Testis (tissue), 3 donors: ENCODE measurements around the gene MBNL2. TPM values are rescaled to one million over a fixed set of nuclear protein-coding genes. Genes with fewer than 3 reads are reported as not detected.
A peak's percentile ranks its signal among the peaks of the same experiment; 100 is the strongest.

Experiments
- DNase-seq: peaks from one replicate; pipeline ENCODE4 v3.0.0-alpha.2; 2019
- H3K27ac ChIP-seq, 2 donors: fragments of 200-600 bp; sonication (generic); one replicate each; pipeline ENCODE4 v1.5.1; 2019
- H3K27me3 ChIP-seq: fragments of 200-600 bp; sonication (generic); one replicate; pipeline ENCODE4 v1.5.1; 2019
- H3K36me3 ChIP-seq: fragments of 200-600 bp; sonication (generic); one replicate; pipeline ENCODE4 v1.5.1; 2017; ENCODE audit warnings: low read depth; ENCODE audit errors: missing control alignments
- H3K4me1 ChIP-seq: fragments of 200-600 bp; sonication (generic); one replicate; pipeline ENCODE4 v1.5.1; 2019
- H3K4me3 ChIP-seq, 2 donors: fragments of 200-600 bp; sonication (generic); one replicate each; pipeline ENCODE4 v1.5.1; 2017 to 2019
- H3K9me3 ChIP-seq: fragments of 200-600 bp; sonication (generic); one replicate; pipeline ENCODE4 v1.5.1; 2017
- POLR2A ChIP-seq: fragments of 450-650 bp; IDR thresholded peaks from one replicate; pipeline ENCODE4 v1.6.1; 2017; ENCODE audit warnings: antibody characterized with exemption, mild to moderate bottlenecking, moderate library complexity
- WGBS, 2 donors: methylation state at CpG; one replicate each; pipeline ENCODE4 v1.1.5; 2018; 5-methylcytosine and 5-hydroxymethylcytosine counted together
- intact Hi-C: fragments of 100-400 bp; cut with DNase I; formaldehyde crosslinking; loops from one replicate; pipeline ENCODE4 v1.15.1; 2023; ENCODE audit warnings: low total_unique reads
- polyA plus RNA-seq: library from polyadenylated mRNA; stranded (reverse); fragments of 350-450 nt; fragmentation: Illumina TruSeq; extraction: RNeasy Lipid Tissue Mini Kit (QIAGEN cat#74804); gene quantifications from one replicate; pipeline ENCODE4 v1.2.3, GENCODE V29; 2014; ENCODE audit warnings: low read depth, low replicate concordance; ENCODE audit not compliant: insufficient read depth
- total RNA-seq, 2 donors: library from RNA; depleted of rRNA; stranded (reverse); fragments of >200 nt; gene quantifications; one replicate each; pipeline ENCODE4 v1.2.3, GENCODE V29; 2016
- TF ChIP-seq, protein P1 (sequence below), 3 experiments: fragments of 450-650 bp in 2 of 3; fragments of 200-600 bp in 1 of 3; sonication (generic) in 1 of 3; IDR thresholded peaks; one replicate each; pipeline ENCODE4 v1.5.1; 2016 to 2019; ENCODE audit warnings: antibody characterized with exemption in 3 of 3, mild to moderate bottlenecking in 2 of 3, moderate library complexity in 1 of 3

Gene MBNL2
- total and polyA plus RNA-seq, 3 donors from 2014 or later = 21.5 to 83.0 (median 69.4) TPM

DNA sequence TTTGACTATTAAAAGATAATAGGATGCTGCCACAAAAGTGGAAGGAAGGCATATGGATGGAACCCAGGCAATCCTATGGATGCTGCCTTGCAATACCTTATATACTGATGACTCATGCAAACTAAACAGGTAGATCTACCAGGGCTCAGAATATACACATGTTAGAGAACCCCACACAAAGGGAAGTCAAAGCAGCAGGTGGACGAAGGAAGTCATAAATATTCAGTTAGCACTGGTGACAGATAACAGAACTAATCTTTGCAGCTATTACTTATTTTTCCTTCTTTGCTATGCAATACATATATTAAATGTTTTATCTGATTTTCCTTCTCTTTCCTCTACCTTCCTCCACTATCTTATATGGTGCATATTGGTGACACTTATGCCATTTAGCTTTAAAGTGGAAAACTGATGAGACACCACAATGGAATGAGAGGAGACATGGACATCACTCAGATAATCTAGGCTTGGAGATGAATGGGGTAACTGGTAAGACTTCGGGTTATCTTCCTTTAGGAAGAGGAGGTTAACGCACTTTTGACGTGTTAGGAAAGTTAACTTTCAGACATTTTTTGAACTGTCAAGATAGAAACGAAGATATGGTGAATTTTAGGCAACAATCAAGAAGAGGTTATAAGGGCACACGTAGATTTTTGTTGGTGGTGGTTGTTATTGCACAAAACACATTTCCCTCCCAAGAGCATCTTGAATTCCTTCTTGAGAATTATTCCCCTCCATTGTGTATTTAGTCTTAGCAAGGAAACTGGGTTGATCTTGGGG lies 39.8 kb upstream of the MBNL2 start:
- no peaks in the 10 kb centered on the region for H3K9me3 ChIP-seq
- TF ChIP-seq, protein P1, sequence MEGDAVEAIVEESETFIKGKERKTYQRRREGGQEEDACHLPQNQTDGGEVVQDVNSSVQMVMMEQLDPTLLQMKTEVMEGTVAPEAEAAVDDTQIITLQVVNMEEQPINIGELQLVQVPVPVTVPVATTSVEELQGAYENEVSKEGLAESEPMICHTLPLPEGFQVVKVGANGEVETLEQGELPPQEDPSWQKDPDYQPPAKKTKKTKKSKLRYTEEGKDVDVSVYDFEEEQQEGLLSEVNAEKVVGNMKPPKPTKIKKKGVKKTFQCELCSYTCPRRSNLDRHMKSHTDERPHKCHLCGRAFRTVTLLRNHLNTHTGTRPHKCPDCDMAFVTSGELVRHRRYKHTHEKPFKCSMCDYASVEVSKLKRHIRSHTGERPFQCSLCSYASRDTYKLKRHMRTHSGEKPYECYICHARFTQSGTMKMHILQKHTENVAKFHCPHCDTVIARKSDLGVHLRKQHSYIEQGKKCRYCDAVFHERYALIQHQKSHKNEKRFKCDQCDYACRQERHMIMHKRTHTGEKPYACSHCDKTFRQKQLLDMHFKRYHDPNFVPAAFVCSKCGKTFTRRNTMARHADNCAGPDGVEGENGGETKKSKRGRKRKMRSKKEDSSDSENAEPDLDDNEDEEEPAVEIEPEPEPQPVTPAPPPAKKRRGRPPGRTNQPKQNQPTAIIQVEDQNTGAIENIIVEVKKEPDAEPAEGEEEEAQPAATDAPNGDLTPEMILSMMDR (IDR thresholded peaks at IDR 0.05) = no peak
- no peak for TF ChIP-seq POLR2A
- H3K27ac ChIP-seq = peak overlapping the region in 1 of 2 donors; percentile 29
- no peaks in the 10 kb centered on the region for H3K27me3 ChIP-seq
- H3K4me1 ChIP-seq = no peaks in the 10 kb centered on the region
- DNase-seq = no peak
- 88 to 89% methylated on average over 6 of the region's 6 CpGs for WGBS, 2 donors
- no peaks in the 10 kb centered on the region for H3K36me3 ChIP-seq
- no peak overlapping the region for H3K4me3 ChIP-seq
- intact Hi-C loops = no loop called here

GRCh38 chr13:97185291-97185690 lies 36.8 kb upstream of the MBNL2 start:
- Histone ChIP-seq H3K4me3 (no peak overlapping the region), H3K27ac (no peak overlapping the region), H3K9me3 (no peaks in the 10 kb centered on the region), H3K4me1 (no peaks in the 10 kb centered on the region), H3K27me3 (no peaks in the 10 kb centered on the region), H3K36me3 (no peaks in the 10 kb centered on the region)
- intact Hi-C loops = no loop called here
- 75 to 76% methylated on average over 3 of the region's 3 CpGs for WGBS, 2 donors
- TF ChIP-seq, protein P1 (IDR thresholded peaks at IDR 0.05) = no peak
- TF ChIP-seq POLR2A = no peak
- no peak for DNase-seq

GRCh38 chr13:97185751-97186150 lies 36.4 kb upstream of the MBNL2 start:
- intact Hi-C loops = no loop called here
- WGBS, 2 donors = 87 to 88% methylated on average over 3 of the region's 3 CpGs
- H3K4me3 ChIP-seq = no peak overlapping the region
- no peaks in the 10 kb centered on the region for H3K36me3 ChIP-seq
- DNase-seq = no peak
- H3K27ac ChIP-seq = no peak overlapping the region
- no peaks in the 10 kb centered on the region for H3K27me3 ChIP-seq
- TF ChIP-seq, protein P1 (IDR thresholded peaks at IDR 0.05) = no peak
- TF ChIP-seq POLR2A = no peak
- no peaks in the 10 kb centered on the region for H3K9me3 ChIP-seq
- H3K4me1 ChIP-seq = no peaks in the 10 kb centered on the region

DNA sequence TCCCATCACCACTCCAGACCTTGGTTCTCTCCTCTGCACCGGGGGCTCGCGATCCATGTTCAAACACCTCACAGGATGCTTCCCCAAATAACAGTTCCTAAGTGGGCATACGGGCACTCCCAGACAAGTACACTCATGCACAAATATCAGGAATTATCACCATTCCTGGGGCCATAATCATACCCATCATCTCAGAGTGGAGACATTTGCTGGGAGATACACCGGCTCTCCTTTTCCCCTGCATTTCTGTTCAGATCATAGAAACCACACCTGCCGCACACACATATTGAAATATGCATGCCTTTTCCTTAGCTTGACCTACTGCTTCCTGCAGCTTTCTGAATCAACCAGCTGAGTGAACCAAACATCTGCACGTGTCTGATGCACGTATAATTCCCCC lies 33.9 kb upstream of the MBNL2 start:
- intact Hi-C loops = no loop called here
- TF ChIP-seq, protein P1 (IDR thresholded peaks at IDR 0.05) = no peak
- TF ChIP-seq POLR2A = no peak
- Histone ChIP-seq H3K9me3 (no peaks in the 10 kb centered on the region), H3K36me3 (no peaks in the 10 kb centered on the region), H3K27me3 (no peaks in the 10 kb centered on the region), H3K4me1 (no peaks in the 10 kb centered on the region), H3K27ac (no peak overlapping the region), H3K4me3 (no peak overlapping the region)
- no peak for DNase-seq
- WGBS, 2 donors = 46 to 57% methylated on average over 8 of the region's 8 CpGs

DNA sequence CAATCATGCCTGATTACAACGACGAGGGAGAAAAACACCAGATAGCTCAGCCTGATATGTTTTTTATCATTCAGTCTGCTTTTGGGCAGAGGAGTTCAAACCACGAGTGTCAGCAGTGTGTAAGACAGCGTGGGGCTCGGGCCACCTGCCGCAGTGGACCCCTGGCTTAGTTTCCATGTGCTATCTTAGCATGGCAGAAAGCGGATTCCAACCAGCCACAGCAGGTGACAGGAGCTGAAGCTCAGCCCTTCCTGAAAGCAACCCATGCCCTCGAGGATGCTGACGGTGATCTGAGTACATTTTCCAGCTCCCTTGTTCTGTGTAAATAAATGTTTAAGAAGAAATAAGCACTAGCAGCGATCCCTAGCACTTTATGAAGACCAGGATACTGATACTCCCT lies 32.2 kb upstream of the MBNL2 start:
- no peak for DNase-seq
- 73 to 90% methylated on average over 10 of the region's 10 CpGs for WGBS, 2 donors
- Histone ChIP-seq H3K4me1 (no peaks in the 10 kb centered on the region), H3K9me3 (no peaks in the 10 kb centered on the region), H3K36me3 (no peaks in the 10 kb centered on the region), H3K27me3 (no peaks in the 10 kb centered on the region), H3K4me3 (no peak overlapping the region), H3K27ac (no peak overlapping the region)
- intact Hi-C loops = no loop called here
- no peak for TF ChIP-seq POLR2A
- TF ChIP-seq, protein P1 (IDR thresholded peaks at IDR 0.05) = no peak
